Measurements from ENCODE around the gene CLN3. TPM values are rescaled to one million over a fixed set of nuclear protein-coding genes. Genes with fewer than 3 reads are reported as not detected.

The CLN3 gene
- total and polyA plus RNA-seq, 9 of the 15 experiments (the other 6 are each of a cell fraction or from before 2014, with no cell fraction given), result 2.5 to 27.1 (median 11.6) TPM

DNA sequence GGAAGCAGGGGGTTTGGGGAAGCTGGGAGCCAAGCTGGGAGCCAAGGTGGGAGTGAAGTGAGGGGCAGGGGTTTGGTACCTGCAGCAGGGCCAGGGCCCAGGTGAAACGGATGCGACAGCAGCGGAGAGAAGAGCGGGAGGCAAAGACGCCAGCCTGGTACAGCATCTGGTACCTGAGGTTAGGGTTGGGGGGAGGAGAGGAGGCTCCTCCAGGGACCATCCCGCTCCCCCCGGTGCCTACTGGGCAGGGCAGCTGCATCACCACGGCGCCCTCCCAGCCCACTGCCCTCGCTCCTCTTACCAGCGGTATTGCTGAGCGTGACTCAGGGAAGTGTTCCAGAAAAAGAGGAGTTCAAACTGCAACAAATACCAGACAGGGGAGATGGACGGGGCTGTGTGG is 9.8 kb downstream of the CLN3 start:
- no peaks in the 10 kb centered on the region for H3K9me3 ChIP-seq (replicated peaks; ENCODE audit: control insufficient read depth, insufficient read depth, low read depth, low read length)
- peaks cover 54% of the 10 kb centered on the region; the same call in 1 of the 3 replicates for H3K36me3 ChIP-seq (ENCODE audit: control insufficient read depth, insufficient read depth, low read length)
- FAIRE-seq (no peak), DNase-seq (ENCODE audit: extremely low read depth in 1 of 4, low spot score in 3 of 4) (no peak), ATAC-seq (no peak)
- no peak overlapping the region for H3K4me2 ChIP-seq (ENCODE audit: insufficient read depth, low read length)
- 93% methylated on average over 11 of the region's 13 CpGs for WGBS (ENCODE audit: insufficient coverage, low coverage, missing lambda C conversion rate)
- no peaks in the 10 kb centered on the region for H3K79me2 ChIP-seq (ENCODE audit: control insufficient read depth, insufficient read depth, low read length)
- peak overlapping the region in 1 of 2 experiments; percentile 64; a peak in 1 of 4 replicates for H3K9ac ChIP-seq (ENCODE audit: insufficient read depth in 1 of 2, low read depth in 2 of 2, low read length in 2 of 2)
- TF ChIP-seq PURB (CRISPR knock-in tag; IDR thresholded peaks at IDR 0.05; ENCODE audit: low read depth), result no peak
- TF ChIP-seq SMAD3 (CRISPR knock-in tag; conservative IDR thresholded peaks at IDR 0.05), result no peak
- TF ChIP-seq U2AF1 (optimal IDR thresholded peaks at IDR 0.05; ENCODE audit: low read depth, low read length), result no peak
- no peak for TF ChIP-seq ZNF174 (CRISPR knock-in tag; IDR thresholded peaks at IDR 0.05)
- TF ChIP-seq MYC (IDR thresholded peaks at IDR 0.05; ENCODE audit: low read depth, low read length), result no peak
- no peak for TF ChIP-seq MYC (CRISPR knock-in tag; IDR thresholded peaks at IDR 0.05; ENCODE audit: borderline replicate concordance, low read depth)
- TF ChIP-seq CAMTA2 (CRISPR knock-in tag; conservative IDR thresholded peaks at IDR 0.05), result no peak
- H3K27ac ChIP-seq (ENCODE audit: extremely low read depth, low read depth, low read length), result no peak overlapping the region
- intact Hi-C loops (cut with micrococcal nuclease), result no loop called here
- in situ Hi-C loops (cut with MboI), result loop anchor here (25.0 kb wide), 1 partner anchor 1730 kb away; no protein-coding TSS in a partner anchor
- no peaks in the 10 kb centered on the region for H3K9me1 ChIP-seq (ENCODE audit: control insufficient read depth, insufficient read depth, low read length)
- peaks cover 0 to 10% of the 10 kb centered on the region in 2 experiments; a peak in 1 of 5 replicates for H3K4me1 ChIP-seq (replicated peaks in 1 of 2; ENCODE audit: control insufficient read depth in 2 of 2, insufficient read depth in 2 of 2, low read length in 2 of 2)
- ChIA-PET CTCF (ENCODE audit: low intra/inter-chr PET ratio) (no interaction called here), POLR2A (no interaction called here)
- no TSS peak for BruUV-seq (replicated peaks)
- H2AFZ ChIP-seq (ENCODE audit: low read depth, low read length), result no peak overlapping the region
- H3K27me3 ChIP-seq (ENCODE audit: control insufficient read depth in 2 of 2, insufficient read depth in 2 of 2, low read length in 2 of 2), result no peaks in the 10 kb centered on the region
- H4K20me1 ChIP-seq (replicated peaks; ENCODE audit: control insufficient read depth, insufficient read depth, low read length), result no peaks in the 10 kb centered on the region
- H3K4me3 ChIP-seq, result no peak overlapping the region
